ENCODE data around the gene TPPP2.

GRCh38 chr14:21017528-21018245 lies 12.3 kb upstream of the TPPP2 start:
- TF ChIP-seq POLR2A (IDR thresholded peaks at IDR 0.05) (no peak), CTCF (IDR thresholded peaks at IDR 0.05) (no peak)
